Mesendoderm (in vitro differentiated cells): Measurements from ENCODE around the gene CLIC4.
"Not testable (repeated sequence)": the region's sequence is repeated elsewhere in the genome, so short reads cannot be mapped to it uniquely, and the experiment has no call there.

Experiments
- DNase-seq: peaks from one replicate; pipeline ENCODE4 v3.0.0; 2013
- H2AK5ac ChIP-seq: 2 replicates; pipeline ENCODE4 v1.6.1; 2013; ENCODE audit warnings: low read length, inconsistent platforms
- H2BK120ac ChIP-seq: 2 replicates; pipeline ENCODE4 v1.6.1; 2013; ENCODE audit warnings: low read depth, mild to moderate bottlenecking, low read length, moderate library complexity, mixed read lengths
- H2BK15ac ChIP-seq: replicated peaks from 2 replicates; pipeline ENCODE4 v1.6.1; 2013; ENCODE audit warnings: low read depth, mild to moderate bottlenecking, moderate library complexity
- H2BK5ac ChIP-seq: 2 replicates; pipeline ENCODE4 v1.6.1; 2013; ENCODE audit warnings: low read length, inconsistent platforms
- H3K18ac ChIP-seq: 2 replicates; pipeline ENCODE4 v1.6.1; 2013; ENCODE audit warnings: mild to moderate bottlenecking, low read length, mixed read lengths
- H3K23ac ChIP-seq: one replicate; pipeline ENCODE4 v1.6.1; 2013; ENCODE audit warnings: low read length
- H3K27ac ChIP-seq: 2 replicates; pipeline ENCODE4 v1.5.1; 2013; ENCODE audit warnings: low read depth, mild to moderate bottlenecking, inconsistent platforms, low read length, moderate library complexity
- H3K27me3 ChIP-seq: 2 replicates; pipeline ENCODE4 v1.6.1; 2013; ENCODE audit warnings: low read length, control low read depth, mild to moderate bottlenecking, inconsistent platforms; ENCODE audit not compliant: insufficient read depth, poor library complexity
- H3K36me3 ChIP-seq: 2 replicates; pipeline ENCODE4 v1.6.1; 2013; ENCODE audit warnings: low read length, inconsistent platforms; ENCODE audit not compliant: control insufficient read depth, insufficient read depth
- H3K4ac ChIP-seq: one replicate; pipeline ENCODE4 v1.6.1; 2013; ENCODE audit warnings: low read depth, mild to moderate bottlenecking, low read length, moderate library complexity
- H3K4me1 ChIP-seq: 2 replicates; pipeline ENCODE4 v1.6.1; 2013; ENCODE audit warnings: low read depth, low read length, inconsistent platforms; ENCODE audit not compliant: control insufficient read depth
- H3K4me2 ChIP-seq: 2 replicates; pipeline ENCODE4 v1.6.1; 2013; ENCODE audit warnings: low read length
- H3K4me3 ChIP-seq: 2 replicates; pipeline ENCODE4 v1.5.1; 2013; ENCODE audit warnings: mild to moderate bottlenecking, low read length
- H3K56ac ChIP-seq: one replicate; pipeline ENCODE4 v1.6.1; 2013; ENCODE audit warnings: low read length
- H3K79me1 ChIP-seq: 2 replicates; pipeline ENCODE4 v1.6.1; 2013; ENCODE audit warnings: low read length, inconsistent platforms
- H3K79me2 ChIP-seq: 2 replicates; pipeline ENCODE4 v1.6.1; 2013; ENCODE audit warnings: mild to moderate bottlenecking, low read length; ENCODE audit not compliant: control insufficient read depth, insufficient read depth
- H3K9ac ChIP-seq: 2 replicates; pipeline ENCODE4 v1.6.1; 2013; ENCODE audit warnings: low read length, inconsistent platforms
- H4K5ac ChIP-seq: one replicate; pipeline ENCODE4 v1.6.1; 2013; ENCODE audit warnings: low read length
- H4K8ac ChIP-seq: one replicate; pipeline ENCODE4 v1.6.1; 2013; ENCODE audit warnings: low read depth, mild to moderate bottlenecking, control low read depth, low read length, moderate library complexity
- WGBS: extraction: QIAGEN DNeasy Blood & Tissue Kit; methylation state at CpG from one replicate; pipeline ENCODE4 v1.1.7; 2013; ENCODE audit warnings: low lambda C conversion rate, missing lambda C conversion rate; ENCODE audit not compliant: insufficient coverage; ENCODE audit errors: extremely low coverage; 5-methylcytosine and 5-hydroxymethylcytosine counted together

Gene CLIC4

DNA sequence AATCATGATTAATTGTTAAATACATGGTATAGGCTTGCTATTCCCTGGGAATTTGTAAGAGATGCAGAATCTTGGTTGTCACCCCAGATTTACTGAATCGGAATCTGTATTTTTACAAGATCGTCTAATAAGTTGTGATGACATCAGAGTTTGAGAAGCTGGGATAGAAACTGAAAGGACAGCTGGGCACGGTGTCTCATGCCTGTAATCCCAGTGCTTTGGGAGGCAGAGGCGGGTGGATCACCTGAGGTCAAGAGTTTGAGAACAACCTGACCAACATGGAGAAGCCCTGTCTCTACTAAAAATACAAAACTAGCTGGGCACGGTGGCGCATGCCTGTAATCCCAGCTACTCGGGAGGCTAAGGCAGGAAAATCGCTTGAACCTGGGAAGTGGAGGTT, 35.4 kb downstream of the CLIC4 start:
- not testable (repeated sequence) for H3K4ac ChIP-seq, H3K23ac ChIP-seq, H2BK5ac ChIP-seq, H2BK15ac ChIP-seq, H3K27me3 ChIP-seq, H2BK120ac ChIP-seq, H3K27ac ChIP-seq, DNase-seq, H3K9ac ChIP-seq, H3K4me1 ChIP-seq, H3K18ac ChIP-seq, H3K36me3 ChIP-seq, H4K8ac ChIP-seq, H3K4me2 ChIP-seq, H2AK5ac ChIP-seq, H4K5ac ChIP-seq, H3K56ac ChIP-seq, H3K4me3 ChIP-seq
- peaks cover 13% of the 10 kb centered on the region for H3K79me1 ChIP-seq
- WGBS = no CpG with 5 or more reads among the region's 8 CpGs
- peaks cover 59% of the 10 kb centered on the region for H3K79me2 ChIP-seq

DNA sequence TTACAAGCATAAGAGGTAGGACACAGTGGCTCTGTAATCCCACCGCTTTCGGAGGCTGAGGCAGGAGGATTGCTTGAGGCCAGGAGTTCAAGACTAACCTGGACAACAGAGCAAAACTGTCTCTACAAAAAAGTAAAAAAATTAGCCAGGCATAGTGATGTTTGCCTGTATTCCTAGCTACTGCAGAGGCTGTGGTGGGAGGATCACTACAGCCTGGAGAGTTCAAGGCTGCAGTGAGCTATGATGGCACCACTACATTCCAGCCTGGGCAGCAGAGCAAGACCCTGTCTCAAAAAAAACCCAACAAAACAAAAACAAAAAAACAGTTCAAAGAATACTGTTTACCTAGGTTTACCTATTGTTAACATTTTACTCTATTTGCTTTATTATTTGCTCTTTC, 37.4 kb downstream of the CLIC4 start:
- Histone ChIP-seq H3K23ac (no peak overlapping the region), H3K4me2 (no peak overlapping the region), H3K18ac (no peak overlapping the region), H4K5ac (no peak overlapping the region), H2BK5ac (no peak overlapping the region), H3K9ac (no peak overlapping the region), H3K27me3 (no peaks in the 10 kb centered on the region), H2AK5ac (no peak overlapping the region), H3K79me1 (peaks cover 10% of the 10 kb centered on the region), H2BK15ac (no peak overlapping the region), H3K4me3 (no peak overlapping the region), H3K36me3 (no peaks in the 10 kb centered on the region), H3K79me2 (peaks cover 48% of the 10 kb centered on the region), H2BK120ac (no peak overlapping the region), H3K4ac (no peak overlapping the region), H3K56ac (no peak overlapping the region), H3K27ac (no peak overlapping the region), H3K4me1 (peaks cover 2% of the 10 kb centered on the region), H4K8ac (no peak overlapping the region)
- DNase-seq = no peak
- no CpG with 5 or more reads among the region's 2 CpGs for WGBS

DNA sequence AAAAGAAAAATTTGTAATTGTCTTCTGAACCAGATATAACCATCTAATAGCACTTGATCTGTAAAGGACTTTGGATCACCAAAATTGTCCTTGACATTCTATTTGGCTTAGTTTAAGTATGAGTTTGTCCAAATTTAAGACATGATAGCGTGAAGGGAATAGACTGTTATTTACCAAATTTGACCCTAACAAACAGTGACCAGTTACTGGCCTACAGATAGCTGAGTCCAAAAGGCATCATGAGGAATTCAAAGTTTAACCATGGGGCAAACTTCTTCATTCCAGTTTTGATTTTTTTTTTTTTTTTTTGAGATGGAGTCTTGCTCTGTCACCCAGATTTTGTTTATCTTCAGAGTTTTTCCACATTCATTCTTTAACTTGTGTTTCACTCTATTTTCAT, 38.5 kb downstream of the CLIC4 start:
- H2BK15ac ChIP-seq = no peak overlapping the region
- H3K36me3 ChIP-seq = no peaks in the 10 kb centered on the region
- no peak overlapping the region for H2BK5ac ChIP-seq
- no peak overlapping the region for H3K4me3 ChIP-seq
- no peak overlapping the region for H4K5ac ChIP-seq
- H3K23ac ChIP-seq = no peak overlapping the region
- H3K9ac ChIP-seq = no peak overlapping the region
- peaks cover 2% of the 10 kb centered on the region for H3K4me1 ChIP-seq
- H2BK120ac ChIP-seq = no peak overlapping the region
- H3K56ac ChIP-seq = no peak overlapping the region
- no CpG with 5 or more reads among the region's 1 CpG for WGBS
- H3K27me3 ChIP-seq = no peaks in the 10 kb centered on the region
- H4K8ac ChIP-seq = no peak overlapping the region
- H3K4ac ChIP-seq = no peak overlapping the region
- no peak overlapping the region for H3K4me2 ChIP-seq
- H2AK5ac ChIP-seq = no peak overlapping the region
- no peak overlapping the region for H3K18ac ChIP-seq
- no peak for DNase-seq
- peaks cover 52% of the 10 kb centered on the region for H3K79me2 ChIP-seq
- peaks cover 10% of the 10 kb centered on the region for H3K79me1 ChIP-seq
- no peak overlapping the region for H3K27ac ChIP-seq

DNA sequence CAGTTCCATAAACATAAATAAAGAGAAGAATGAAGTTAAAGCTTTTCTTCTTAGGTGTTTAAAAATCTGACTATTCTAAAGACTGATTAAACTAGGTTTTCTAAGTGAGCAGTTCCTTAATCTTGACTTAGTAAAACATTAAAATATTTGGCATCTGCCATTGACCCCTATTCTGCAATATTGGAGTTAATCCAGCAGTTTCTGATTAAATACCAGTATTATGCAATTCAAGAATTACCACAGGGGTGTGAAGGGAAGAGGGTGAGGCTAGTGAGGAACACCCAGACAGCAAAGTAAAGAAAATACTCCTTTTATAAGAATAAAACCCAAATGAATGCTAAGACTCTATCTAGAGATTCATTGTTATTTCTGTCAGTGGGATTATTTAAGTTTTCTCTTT, 40.9 kb downstream of the CLIC4 start:
- Histone ChIP-seq H3K27ac (no peak overlapping the region), H3K23ac (no peak overlapping the region), H4K8ac (no peak overlapping the region), H3K4me1 (no peaks in the 10 kb centered on the region), H4K5ac (no peak overlapping the region), H3K18ac (no peak overlapping the region), H3K4me3 (no peak overlapping the region), H3K79me1 (peaks cover 8% of the 10 kb centered on the region), H2BK15ac (no peak overlapping the region), H3K9ac (no peak overlapping the region), H3K4me2 (no peak overlapping the region), H3K4ac (no peak overlapping the region), H3K56ac (no peak overlapping the region), H3K36me3 (no peaks in the 10 kb centered on the region), H2AK5ac (no peak overlapping the region), H2BK5ac (no peak overlapping the region), H3K79me2 (peaks cover 44% of the 10 kb centered on the region), H3K27me3 (no peaks in the 10 kb centered on the region), H2BK120ac (no peak overlapping the region)
- DNase-seq = no peak

DNA sequence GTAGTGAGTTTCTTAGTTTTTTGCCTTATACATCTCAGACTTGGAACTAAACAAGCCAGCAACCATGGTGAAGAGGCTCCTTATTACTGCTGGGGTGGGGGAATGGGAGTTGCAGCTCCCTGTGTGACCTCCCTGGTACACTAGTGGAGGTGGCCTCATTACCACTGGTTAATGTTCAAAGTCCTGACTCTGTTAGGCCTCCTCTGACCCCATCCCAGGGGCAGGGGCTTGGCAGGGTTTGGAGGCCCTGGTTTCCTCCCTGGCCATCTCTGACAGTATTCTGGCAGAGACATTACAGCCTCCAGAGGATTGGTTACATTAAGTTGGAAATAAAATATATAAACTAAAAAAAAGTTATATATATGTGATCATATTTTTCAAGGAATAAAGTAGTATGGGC, 45.2 kb downstream of the CLIC4 start:
- no peak overlapping the region for H4K8ac ChIP-seq
- no peaks in the 10 kb centered on the region for H3K4me1 ChIP-seq
- peaks cover 9% of the 10 kb centered on the region for H3K79me1 ChIP-seq
- no peak overlapping the region for H3K23ac ChIP-seq
- no peaks in the 10 kb centered on the region for H3K27me3 ChIP-seq
- H2BK15ac ChIP-seq = no peak overlapping the region
- H3K4ac ChIP-seq = no peak overlapping the region
- DNase-seq = no peak
- no peak overlapping the region for H3K56ac ChIP-seq
- peaks cover 41% of the 10 kb centered on the region for H3K79me2 ChIP-seq
- no peak overlapping the region for H3K18ac ChIP-seq
- H3K9ac ChIP-seq = no peak overlapping the region
- no peak overlapping the region for H2BK120ac ChIP-seq
- H4K5ac ChIP-seq = no peak overlapping the region
- H2AK5ac ChIP-seq = no peak overlapping the region
- H3K4me2 ChIP-seq = no peak overlapping the region
- no peak overlapping the region for H3K27ac ChIP-seq
- no peaks in the 10 kb centered on the region for H3K36me3 ChIP-seq
- H2BK5ac ChIP-seq = no peak overlapping the region
- no peak overlapping the region for H3K4me3 ChIP-seq

DNA sequence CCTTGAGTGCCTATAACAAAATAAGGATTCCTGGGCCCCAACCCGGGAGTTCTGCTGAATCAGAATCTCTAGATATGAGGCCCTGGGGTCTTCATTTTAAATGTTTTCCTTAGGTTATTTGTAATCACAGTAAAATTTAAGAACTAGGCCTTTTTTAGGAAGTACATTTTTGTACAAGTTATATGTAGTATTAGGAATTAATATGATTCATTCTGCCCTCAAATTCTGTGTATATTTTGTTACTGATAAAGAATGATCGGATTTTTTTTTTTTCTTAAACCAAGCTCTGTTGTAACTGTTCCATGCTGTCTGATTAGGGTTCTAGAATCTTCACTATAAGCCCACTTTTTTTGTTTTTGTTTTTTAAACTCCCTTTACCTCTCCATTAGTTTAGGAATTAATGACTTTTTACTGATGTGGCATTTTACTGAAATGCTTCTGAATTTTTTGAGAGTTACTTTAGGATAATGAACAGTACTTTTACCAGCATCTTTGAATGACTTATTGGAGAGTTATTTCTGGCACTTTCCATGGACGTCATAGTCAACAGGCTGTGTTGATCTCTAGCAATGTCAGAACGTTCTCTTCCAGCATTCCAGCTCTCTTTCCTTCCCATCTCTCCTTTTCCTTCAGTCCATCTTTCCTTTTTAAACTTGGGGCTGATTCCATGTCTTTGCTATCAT, 48.3 kb downstream of the CLIC4 start:
- Histone ChIP-seq H3K4me2 (no peak overlapping the region), H4K5ac (no peak overlapping the region), H3K79me2 (peaks cover 38% of the 10 kb centered on the region), H3K4me3 (no peak overlapping the region), H3K18ac (no peak overlapping the region), H2BK120ac (no peak overlapping the region), H3K56ac (no peak overlapping the region), H3K23ac (no peak overlapping the region), H2BK15ac (no peak overlapping the region), H3K27me3 (no peaks in the 10 kb centered on the region), H2AK5ac (no peak overlapping the region), H2BK5ac (no peak overlapping the region), H3K36me3 (no peaks in the 10 kb centered on the region), H3K79me1 (peaks cover 9% of the 10 kb centered on the region), H3K4me1 (no peaks in the 10 kb centered on the region), H4K8ac (no peak overlapping the region), H3K4ac (no peak overlapping the region), H3K27ac (no peak overlapping the region), H3K9ac (no peak overlapping the region)
- no CpG with 5 or more reads among the region's 4 CpGs for WGBS
- DNase-seq = no peak
